COLO829 (cell line): ENCODE data around the gene C1orf159.
"Not testable (repeated sequence)": the region's sequence is repeated elsewhere in the genome, so short reads cannot be mapped to it uniquely, and the experiment has no call there.

Source experiments
- DNase-seq: peaks from one replicate; pipeline ENCODE4 v3.0.0; 2012; ENCODE audit warnings: low spot score

C1orf159 gene

DNA sequence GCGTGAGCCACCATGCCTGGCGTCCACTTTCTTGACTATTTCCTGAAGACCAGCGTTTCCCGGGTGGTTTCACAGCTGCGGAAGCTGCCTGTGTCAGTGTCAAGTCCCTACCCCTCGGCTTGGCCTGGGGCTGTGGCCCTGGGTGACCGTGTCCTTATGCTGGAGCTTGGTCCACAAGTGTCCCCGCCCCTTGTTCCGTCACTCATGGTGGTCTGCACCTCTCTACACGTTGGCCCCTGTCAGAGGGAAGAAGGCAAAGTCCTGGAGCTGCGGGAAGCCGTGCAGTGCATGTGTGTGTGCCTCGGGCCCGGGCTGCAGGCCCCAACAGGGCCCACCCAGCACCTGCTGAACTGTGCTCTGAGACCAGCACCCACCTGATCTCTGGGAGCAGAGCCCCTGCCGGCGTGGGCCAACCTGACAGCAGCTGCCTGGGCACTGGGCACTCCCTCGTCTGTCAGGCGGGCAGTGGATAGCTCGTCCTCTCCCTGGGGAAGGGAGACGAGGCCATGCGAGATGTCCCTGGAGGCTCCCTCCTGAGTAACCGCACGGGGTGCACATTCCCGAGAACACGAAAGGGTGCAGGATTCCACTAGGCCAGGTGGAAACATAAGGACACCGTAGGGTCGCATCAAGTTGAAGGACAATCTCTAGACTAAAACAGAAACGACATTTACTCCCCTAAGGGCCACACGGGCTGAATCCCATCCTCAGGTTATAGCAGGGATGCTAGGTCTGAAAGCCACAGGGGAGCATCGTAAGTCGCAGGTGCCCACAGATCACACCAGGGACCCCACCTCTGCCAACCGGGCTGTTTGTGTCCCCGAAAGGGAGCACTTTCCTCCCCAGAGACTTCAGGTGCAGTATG lies 2.4 kb upstream of the C1orf159 start:
- DNase-seq: no peak

GRCh38 chr1:1117469-1117831 lies 1.6 kb upstream of the C1orf159 start:
- DNase-seq: no peak

DNA sequence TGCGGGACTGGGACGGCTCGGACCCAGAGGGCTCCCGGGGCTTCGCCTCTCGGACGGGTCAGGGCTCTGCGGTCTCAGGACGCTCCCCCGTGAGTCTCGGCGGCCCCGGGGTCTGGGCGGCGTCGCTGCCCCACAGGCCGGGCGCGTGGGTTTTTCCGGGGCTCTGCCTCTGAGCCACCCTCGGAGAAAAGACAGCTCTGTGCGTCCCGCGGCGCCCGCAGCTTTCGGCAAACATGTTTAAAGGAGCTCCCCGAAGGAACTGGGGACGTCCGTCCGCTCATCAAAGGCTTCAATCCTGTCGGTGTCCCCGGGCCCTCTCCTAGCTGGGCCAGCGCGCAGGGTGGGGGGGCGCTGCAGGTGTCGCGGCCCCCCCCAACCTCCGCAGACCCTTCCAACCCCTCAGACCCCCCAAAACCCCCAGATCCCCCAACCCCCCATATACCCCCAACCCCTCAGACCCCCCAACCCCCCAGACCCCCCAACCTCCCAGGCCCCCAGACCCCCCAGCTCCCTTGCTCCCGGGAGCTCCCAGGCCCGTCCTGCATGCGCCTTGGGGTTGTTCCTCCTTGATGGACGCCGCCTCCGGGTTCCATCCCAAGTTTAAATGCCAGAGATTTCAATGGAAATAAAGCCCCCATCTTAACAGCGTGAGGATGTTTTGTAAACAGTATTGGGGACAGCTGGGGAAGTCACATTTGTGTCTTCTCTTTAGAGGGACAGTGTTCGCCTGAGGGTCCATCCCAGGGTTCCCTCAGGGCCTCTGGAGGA lies 996 bp upstream of the C1orf159 start:
- DNase-seq: no peak

GRCh38 chr1:1115136-1115785 lies 628 bp downstream of the C1orf159 start:
- no peak for DNase-seq

- DNase-seq: no peak
These were observed 1.5 kb downstream of the C1orf159 start for GRCh38 chr1:1114431-1114830.

DNA sequence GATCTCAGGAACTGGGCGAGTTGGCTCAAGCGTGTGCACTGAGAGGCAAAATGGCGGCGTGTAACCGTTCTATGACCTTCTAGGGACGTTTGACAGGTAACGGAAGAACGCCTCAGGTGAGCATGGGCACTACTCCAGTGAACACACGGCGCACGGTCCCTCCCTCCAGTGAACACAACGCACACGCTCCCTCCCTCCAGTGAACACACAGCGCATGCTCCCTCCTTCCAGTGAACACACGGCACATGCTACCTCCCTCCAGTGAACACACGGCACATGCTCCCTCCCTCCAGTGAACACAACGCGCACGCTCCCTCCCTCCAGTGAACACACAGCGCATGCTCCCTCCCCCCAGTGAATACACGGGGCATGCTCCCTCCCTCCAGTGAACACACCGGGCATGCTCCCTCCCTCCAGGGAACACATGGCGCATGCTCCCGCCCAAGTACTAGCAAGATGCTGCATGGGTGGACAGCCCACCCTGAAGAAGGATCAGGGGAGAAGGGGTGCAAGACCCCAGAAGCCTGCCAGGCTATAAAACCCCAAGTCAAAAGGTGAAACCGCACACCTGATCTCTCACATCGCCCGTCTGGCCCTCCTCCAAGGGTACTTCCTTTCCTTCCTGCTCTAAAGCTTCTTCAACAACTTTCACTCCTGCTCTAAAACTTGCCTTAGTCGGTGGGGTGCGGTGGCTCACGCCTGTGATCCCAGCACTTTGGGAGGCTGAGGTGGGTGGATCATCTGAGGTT lies 3.5 kb downstream of the C1orf159 start:
- DNase-seq: no peak

- DNase-seq: no peak
These were observed 4.2 kb downstream of the C1orf159 start for GRCh38 chr1:1111516-1112236.

- DNase-seq: no peak
These were observed 5.3 kb downstream of the C1orf159 start for GRCh38 chr1:1110561-1110971.

DNA sequence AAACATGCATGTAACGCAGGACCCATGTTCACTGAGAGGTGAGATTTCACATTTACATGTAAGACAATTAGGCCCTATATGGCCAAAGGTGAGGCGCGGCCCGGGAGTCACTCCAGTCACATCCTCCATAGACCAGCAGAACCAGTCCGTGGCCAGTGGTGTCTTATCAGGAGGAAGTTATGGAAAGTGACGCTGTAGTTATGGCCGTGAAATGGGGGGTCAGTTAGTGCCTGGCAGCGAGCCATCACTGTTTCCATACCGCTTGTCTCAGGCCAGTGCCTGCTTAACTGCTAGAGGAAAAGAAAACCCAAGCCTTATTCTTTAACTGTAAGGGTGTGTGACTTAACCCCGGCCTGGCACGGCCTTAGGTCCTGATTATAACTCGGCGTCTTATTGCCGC lies 6.1 kb downstream of the C1orf159 start:
- no peak for DNase-seq

DNA sequence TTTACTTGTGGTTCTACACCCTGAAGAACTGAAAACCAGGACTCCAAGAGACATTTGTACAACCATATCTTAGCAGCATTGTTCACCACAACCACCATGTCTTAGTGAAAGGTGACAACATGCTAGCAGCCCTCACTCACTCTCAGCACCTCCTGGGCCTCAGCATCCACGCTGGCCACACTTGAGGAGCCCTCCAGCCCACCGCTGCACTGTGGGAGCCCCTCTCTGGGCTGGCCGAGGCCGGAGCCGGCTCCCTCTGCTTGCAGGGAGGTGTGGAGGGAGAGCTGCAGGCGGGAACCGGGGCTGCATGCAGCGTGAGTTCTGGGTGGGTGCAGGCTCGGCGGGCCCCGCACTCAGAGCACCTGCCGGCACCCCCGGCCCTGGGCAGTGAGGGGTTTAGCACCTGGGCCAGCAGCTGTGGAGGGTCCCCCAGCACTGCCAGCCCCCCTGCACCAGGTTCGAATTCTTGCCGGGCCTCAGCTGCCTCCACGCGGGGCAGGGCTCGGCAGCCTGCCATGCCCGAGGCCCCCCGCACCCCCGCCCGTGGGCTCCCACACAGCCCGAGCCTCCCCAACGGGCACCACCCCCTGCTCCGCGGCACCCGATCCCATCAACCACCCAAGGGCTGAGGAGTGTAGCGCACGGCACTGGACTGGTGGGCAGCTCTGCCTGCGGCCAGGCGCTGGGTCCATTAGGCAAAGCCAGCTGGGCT lies 9.2 kb downstream of the C1orf159 start:
- DNase-seq: no peak

- DNase-seq: not testable (repeated sequence)
These were observed 11.7 kb downstream of the C1orf159 start for GRCh38 chr1:1104152-1104551.

- no peak for DNase-seq
These were observed 14.4 kb downstream of the C1orf159 start for GRCh38 chr1:1101503-1101902.

DNA sequence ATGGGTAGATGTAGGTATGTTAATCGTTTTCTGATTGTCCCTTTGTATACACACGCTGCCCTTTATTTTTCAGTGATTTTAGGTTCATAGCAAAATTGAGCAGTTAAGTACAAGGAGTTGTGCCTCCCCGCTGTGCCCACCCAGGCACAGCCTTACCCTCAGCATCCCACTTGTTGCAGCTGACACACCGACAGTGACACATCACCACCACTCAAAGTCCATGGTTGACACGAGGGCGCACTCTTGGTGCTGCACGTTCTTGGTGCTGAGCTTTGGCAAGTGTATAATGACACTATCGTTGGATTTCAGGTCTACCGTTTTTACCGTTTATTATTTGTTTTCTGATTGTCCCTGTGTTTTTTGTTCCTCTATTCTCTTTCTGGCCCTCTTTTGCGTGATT lies 15.6 kb downstream of the C1orf159 start:
- no peak for DNase-seq

DNA sequence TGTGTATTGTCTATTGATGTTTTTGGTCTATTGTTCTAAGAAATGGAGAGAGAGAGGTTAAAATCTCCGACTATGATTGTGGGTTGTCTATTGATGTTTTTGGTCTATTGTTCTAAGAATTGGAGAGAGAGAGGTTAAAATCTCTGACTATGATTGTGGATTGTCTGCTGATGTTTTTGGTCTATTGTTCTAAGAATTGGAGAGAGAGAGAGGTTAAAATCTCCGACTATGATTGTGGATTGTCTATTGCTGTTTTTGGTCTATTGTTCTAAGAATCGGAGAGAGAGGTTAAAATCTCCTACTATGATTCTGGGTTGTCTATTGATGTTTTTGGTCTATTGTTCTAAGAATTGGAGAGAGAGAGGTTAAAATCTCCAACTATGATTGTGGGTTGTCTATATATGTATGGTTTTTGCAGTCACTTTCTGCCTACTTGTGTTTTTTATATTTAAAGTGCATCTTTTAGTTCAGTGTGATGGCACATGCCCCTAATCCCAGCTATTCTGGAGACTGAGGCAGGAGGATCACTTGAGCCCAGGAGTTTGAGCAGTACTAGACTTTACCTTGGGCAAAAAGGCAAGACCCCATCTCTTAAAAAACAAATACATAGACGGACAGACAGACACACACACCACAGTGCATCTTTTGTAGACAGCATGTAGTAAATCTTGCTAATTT lies 16.2 kb downstream of the C1orf159 start:
- no peak for DNase-seq

GRCh38 chr1:1098681-1099421 lies 17.0 kb downstream of the C1orf159 start:
- DNase-seq: no peak

DNA sequence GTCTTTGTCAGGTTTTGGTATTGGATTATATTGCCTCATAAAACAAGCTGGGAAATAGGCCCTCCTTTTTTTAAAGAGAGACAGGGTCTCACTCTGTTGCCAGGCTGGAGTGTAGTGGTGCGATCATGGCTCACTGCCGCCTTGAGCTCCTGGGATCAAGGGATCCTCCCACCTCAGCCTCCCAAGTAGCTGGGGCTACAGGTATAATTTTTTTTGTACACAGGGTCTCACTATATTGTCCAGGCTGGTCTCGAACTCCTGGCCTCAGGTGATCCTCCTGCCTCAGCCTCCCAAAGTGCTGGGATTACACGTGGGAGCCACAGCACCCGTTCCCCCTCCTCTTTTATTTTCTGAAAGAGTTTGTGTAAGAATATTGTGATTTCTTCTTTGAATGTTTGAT lies 19.8 kb downstream of the C1orf159 start:
- DNase-seq: not testable (repeated sequence)

GRCh38 chr1:1094981-1095380 lies 20.9 kb downstream of the C1orf159 start:
- DNase-seq: no peak

DNA sequence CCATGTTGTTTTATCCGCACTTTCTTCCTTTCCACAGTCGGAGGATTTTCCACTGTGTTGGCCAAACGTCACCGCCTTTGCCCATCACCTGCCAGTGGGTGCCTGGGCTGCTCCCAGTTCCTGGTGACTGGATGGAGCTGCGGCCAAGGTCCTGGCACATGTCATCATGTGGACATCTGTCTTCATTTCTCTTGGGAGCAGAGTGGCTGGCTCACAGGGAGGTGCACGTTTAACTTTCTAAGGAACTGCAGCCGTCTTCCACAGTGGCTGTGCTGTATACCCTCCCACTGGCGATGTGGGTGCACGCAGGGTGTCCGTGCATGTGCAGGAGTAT lies 22.3 kb downstream of the C1orf159 start:
- no peak for DNase-seq

DNA sequence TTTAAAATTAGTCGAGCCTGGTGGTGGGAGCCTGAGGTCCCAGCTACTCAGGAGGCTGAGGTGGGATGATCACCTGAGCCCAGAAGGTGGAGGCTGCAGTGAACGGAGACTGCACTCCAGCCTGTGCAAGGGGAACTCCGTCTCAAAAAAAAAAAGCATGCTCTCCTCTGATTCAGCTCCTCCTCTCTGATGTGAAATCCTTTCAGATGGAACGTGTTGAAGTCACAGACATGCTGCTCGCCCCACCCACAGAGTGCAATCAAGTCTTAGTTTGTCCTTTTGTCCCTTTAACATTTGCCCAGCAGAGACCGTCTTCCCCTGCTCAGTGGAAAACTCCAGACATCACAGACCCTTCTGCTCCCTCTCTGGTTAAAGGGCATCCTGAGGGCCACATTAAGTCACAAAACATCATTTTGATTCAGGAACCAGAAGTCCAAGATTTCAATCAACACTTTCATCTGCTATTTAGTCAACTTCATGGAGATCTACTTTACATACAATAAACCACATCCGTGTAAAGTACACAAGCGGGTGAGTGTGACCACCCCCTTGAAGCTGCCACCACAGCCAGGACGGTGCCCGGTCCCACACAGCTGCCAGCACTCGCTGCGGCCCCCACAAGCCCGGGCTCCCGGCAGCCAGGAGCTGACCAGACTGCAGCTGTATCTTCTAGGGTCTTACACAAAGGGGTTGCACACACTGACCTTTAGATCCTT lies 22.8 kb downstream of the C1orf159 start:
- no peak for DNase-seq
